DOHH2 (cell line): ENCODE measurements around the gene CBX6.

ENCODE experiments used
- H3F3A ChIP-seq: fragments of 200-600 bp; sonication (generic), shearing (Covaris generic); 2 replicates; pipeline ENCODE4 v1.6.0; 2016; ENCODE audit warnings: antibody characterized with exemption, mild to moderate bottlenecking; ENCODE audit not compliant: control insufficient read depth, insufficient read depth
- H3K27ac ChIP-seq: fragments of 200-600 bp; sonication (generic); 2 replicates; pipeline ENCODE4 v1.5.1; 2014; ENCODE audit warnings: low read depth, mild to moderate bottlenecking, low read length, moderate library complexity
- H3K27me3 ChIP-seq: fragments of 200-600 bp; sonication (generic); 2 replicates; pipeline ENCODE4 v1.6.1; 2014; ENCODE audit warnings: mild to moderate bottlenecking, low read length, mixed read lengths; ENCODE audit not compliant: control insufficient read depth
- H3K36me3 ChIP-seq: fragments of 200-600 bp; sonication (generic); 2 replicates; pipeline ENCODE4 v1.6.1; 2014; ENCODE audit warnings: mild to moderate bottlenecking, low read length, moderate library complexity, mixed read lengths; ENCODE audit not compliant: control insufficient read depth
- H3K4me1 ChIP-seq: fragments of 200-600 bp; sonication (generic); 2 replicates; pipeline ENCODE4 v1.6.1; 2014; ENCODE audit warnings: mild to moderate bottlenecking, low read length, mixed read lengths; ENCODE audit not compliant: control insufficient read depth
- H3K4me2 ChIP-seq: fragments of 200-600 bp; sonication (generic); 2 replicates; pipeline ENCODE4 v1.6.0; 2014; ENCODE audit warnings: mild to moderate bottlenecking, low read length, moderate library complexity
- H3K4me3 ChIP-seq: fragments of 200-600 bp; sonication (generic); 2 replicates; pipeline ENCODE4 v1.5.1; 2014; ENCODE audit warnings: mild to moderate bottlenecking, low read length, mixed read lengths
- H3K79me2 ChIP-seq: fragments of 200-600 bp; sonication (generic); 2 replicates; pipeline ENCODE4 v1.6.1; 2014; ENCODE audit warnings: mild to moderate bottlenecking, low read length, mixed read lengths; ENCODE audit not compliant: control insufficient read depth
- H3K9me2 ChIP-seq: fragments of 200-600 bp; sonication (generic); replicated peaks from 2 replicates; pipeline ENCODE4 v1.6.1; 2014; ENCODE audit warnings: mild to moderate bottlenecking, low read length, mixed read lengths; ENCODE audit not compliant: control insufficient read depth
- H3K9me3 ChIP-seq: fragments of 200-600 bp; sonication (generic); 2 replicates; pipeline ENCODE4 v1.6.1; 2014; ENCODE audit warnings: antibody characterized with exemption, low read length, mixed read lengths; ENCODE audit not compliant: control insufficient read depth, insufficient read depth
- H4K20me1 ChIP-seq: fragments of 200-600 bp; sonication (generic); 2 replicates; pipeline ENCODE4 v1.6.0; 2014; ENCODE audit warnings: low read depth, mild to moderate bottlenecking, antibody characterized with exemption, low read length, moderate library complexity; ENCODE audit not compliant: control insufficient read depth, insufficient read depth
- CTCF ChIP-seq: fragments of 200-600 bp; sonication (generic); IDR thresholded peaks from one replicate; pipeline ENCODE4 v1.5.1; 2014; ENCODE audit warnings: antibody characterized with exemption, mild to moderate bottlenecking, low read depth, low read length; ENCODE audit not compliant: poor library complexity, severe bottlenecking
- EZH2phosphoT487 ChIP-seq: fragments of 200-600 bp; sonication (generic); IDR thresholded peaks from 2 replicates; pipeline ENCODE4 v1.6.1; 2017; ENCODE audit warnings: borderline replicate concordance, mild to moderate bottlenecking, antibody characterized with exemption, low read length, moderate library complexity, mixed read lengths

CBX6 gene

GRCh38 chr22:38882972-38883622, 11.1 kb upstream of the CBX6 start:
- Histone ChIP-seq H3K4me2 (no peak overlapping the region), H3F3A (no peaks in the 10 kb centered on the region), H3K79me2 (no peaks in the 10 kb centered on the region), H3K4me1 (no peaks in the 10 kb centered on the region), H3K9me2 (no peaks in the 10 kb centered on the region), H3K27me3 (peaks cover 17% of the 10 kb centered on the region), H4K20me1 (no peaks in the 10 kb centered on the region), H3K9me3 (no peaks in the 10 kb centered on the region), H3K27ac (no peak overlapping the region), H3K36me3 (no peaks in the 10 kb centered on the region), H3K4me3 (no peak overlapping the region)
- TF ChIP-seq EZH2phosphoT487 (no peak), CTCF (no peak)

GRCh38 chr22:38881997-38882879, 10.2 kb upstream of the CBX6 start:
- H3K9me3 ChIP-seq, result no peaks in the 10 kb centered on the region
- no peaks in the 10 kb centered on the region for H3K36me3 ChIP-seq
- no peaks in the 10 kb centered on the region for H3K9me2 ChIP-seq
- no peak overlapping the region for H3K4me2 ChIP-seq
- no peak overlapping the region for H3K4me3 ChIP-seq
- H4K20me1 ChIP-seq, result no peaks in the 10 kb centered on the region
- peaks cover 19% of the 10 kb centered on the region for H3K27me3 ChIP-seq
- no peak overlapping the region for H3K27ac ChIP-seq
- H3K4me1 ChIP-seq, result no peaks in the 10 kb centered on the region
- TF ChIP-seq CTCF (no peak), EZH2phosphoT487 (no peak)
- H3K79me2 ChIP-seq, result no peaks in the 10 kb centered on the region
- no peaks in the 10 kb centered on the region for H3F3A ChIP-seq

GRCh38 chr22:38881464-38881871, 9.5 kb upstream of the CBX6 start:
- Histone ChIP-seq H3K9me2 (no peaks in the 10 kb centered on the region), H4K20me1 (no peaks in the 10 kb centered on the region), H3F3A (no peaks in the 10 kb centered on the region), H3K27me3 (peaks cover 22% of the 10 kb centered on the region), H3K4me3 (no peak overlapping the region), H3K4me2 (no peak overlapping the region), H3K36me3 (no peaks in the 10 kb centered on the region), H3K9me3 (no peaks in the 10 kb centered on the region), H3K27ac (no peak overlapping the region), H3K4me1 (no peaks in the 10 kb centered on the region), H3K79me2 (no peaks in the 10 kb centered on the region)
- TF ChIP-seq EZH2phosphoT487 (no peak), CTCF (no peak)
